ENCODE results near the gene C18orf63.

Gene C18orf63

GRCh38 chr18:74342416-74343043, 26.9 kb downstream of the C18orf63 start:
- H3K36me3 Mint-ChIP-seq (ENCODE audit: low read depth), result no peaks in the 10 kb centered on the region
- H3K4me3 Mint-ChIP-seq, result no peak overlapping the region
- peak; percentile 78 to 87 (median 79) for TF ChIP-seq CTCF (IDR thresholded peaks at IDR 0.05; ENCODE audit: unreplicated experiment in 3 of 3)
- peaks cover 4% of the 10 kb centered on the region for H3K4me1 Mint-ChIP-seq
- no peaks in the 10 kb centered on the region for H3K9me3 Mint-ChIP-seq
- H3K27me3 Mint-ChIP-seq (ENCODE audit: low read depth), result no peaks in the 10 kb centered on the region
- H3K27ac Mint-ChIP-seq, result peak overlapping the region in 2 of 3 experiments; percentile 8 to 19

- no peaks in the 10 kb centered on the region for H3K9me3 Mint-ChIP-seq
- H3K27ac Mint-ChIP-seq, result no peak overlapping the region
- no peak for TF ChIP-seq CTCF (IDR thresholded peaks at IDR 0.05; ENCODE audit: unreplicated experiment in 3 of 3)
- no peaks in the 10 kb centered on the region for H3K36me3 Mint-ChIP-seq (ENCODE audit: low read depth)
- no peak overlapping the region for H3K4me3 Mint-ChIP-seq
- no peaks in the 10 kb centered on the region for H3K27me3 Mint-ChIP-seq (ENCODE audit: low read depth)
- peaks cover 4% of the 10 kb centered on the region for H3K4me1 Mint-ChIP-seq
These were observed 30.6 kb downstream of the C18orf63 start for GRCh38 chr18:74346206-74346605.

- TF ChIP-seq CTCF (IDR thresholded peaks at IDR 0.05; ENCODE audit: unreplicated experiment in 3 of 3), result no peak
- H3K4me1 Mint-ChIP-seq, result no peaks in the 10 kb centered on the region
- H3K4me3 Mint-ChIP-seq, result no peak overlapping the region
- no peaks in the 10 kb centered on the region for H3K27me3 Mint-ChIP-seq (ENCODE audit: low read depth)
- H3K9me3 Mint-ChIP-seq, result no peaks in the 10 kb centered on the region
- H3K36me3 Mint-ChIP-seq (ENCODE audit: low read depth), result no peaks in the 10 kb centered on the region
- no peak overlapping the region for H3K27ac Mint-ChIP-seq
These were observed 32.9 kb downstream of the C18orf63 start for GRCh38 chr18:74348581-74348980.

GRCh38 chr18:74351354-74351753, 35.7 kb downstream of the C18orf63 start:
- Mint-ChIP-seq H3K27me3 (ENCODE audit: low read depth) (no peaks in the 10 kb centered on the region), H3K4me3 (no peak overlapping the region), H3K36me3 (ENCODE audit: low read depth) (no peaks in the 10 kb centered on the region), H3K27ac (no peak overlapping the region), H3K4me1 (no peaks in the 10 kb centered on the region), H3K9me3 (no peaks in the 10 kb centered on the region)
- no peak for TF ChIP-seq CTCF (IDR thresholded peaks at IDR 0.05; ENCODE audit: unreplicated experiment in 3 of 3)

DNA sequence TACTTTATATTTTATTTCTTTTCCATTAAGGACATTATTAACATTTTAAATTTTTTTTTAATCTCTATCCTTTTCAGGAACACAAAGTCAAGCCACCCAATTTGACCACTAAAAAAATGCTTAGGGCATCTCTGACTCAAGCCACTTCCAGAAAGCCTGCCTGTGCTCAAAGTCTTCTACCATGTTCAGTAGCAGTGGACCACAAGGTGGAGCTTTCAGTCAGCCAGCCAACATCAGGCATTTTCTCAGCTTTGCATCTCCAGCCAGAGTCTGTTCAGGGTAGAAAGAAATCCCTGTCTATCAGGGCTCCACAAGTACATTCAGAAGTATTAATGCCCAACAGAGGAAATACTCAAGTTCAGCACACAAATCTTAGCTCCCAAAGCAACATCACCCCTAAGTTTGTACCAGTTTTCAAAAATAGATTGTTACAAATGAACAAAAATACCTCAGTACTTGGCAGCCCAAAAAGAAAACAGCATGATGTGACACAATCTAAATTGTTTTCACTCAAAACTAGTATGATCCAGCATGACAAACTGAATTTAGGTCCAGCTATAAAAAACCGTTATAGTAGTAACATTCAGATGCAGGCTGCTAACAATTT, 37.6 kb downstream of the C18orf63 start:
- TF ChIP-seq CTCF (IDR thresholded peaks at IDR 0.05; ENCODE audit: unreplicated experiment in 3 of 3), result peak; percentile 65 to 80 (median 75)
- H3K27me3 Mint-ChIP-seq (ENCODE audit: low read depth), result no peaks in the 10 kb centered on the region
- H3K4me3 Mint-ChIP-seq, result no peak overlapping the region
- no peak overlapping the region for H3K27ac Mint-ChIP-seq
- H3K36me3 Mint-ChIP-seq (ENCODE audit: low read depth), result no peaks in the 10 kb centered on the region
- H3K9me3 Mint-ChIP-seq, result no peaks in the 10 kb centered on the region
- no peaks in the 10 kb centered on the region for H3K4me1 Mint-ChIP-seq

DNA sequence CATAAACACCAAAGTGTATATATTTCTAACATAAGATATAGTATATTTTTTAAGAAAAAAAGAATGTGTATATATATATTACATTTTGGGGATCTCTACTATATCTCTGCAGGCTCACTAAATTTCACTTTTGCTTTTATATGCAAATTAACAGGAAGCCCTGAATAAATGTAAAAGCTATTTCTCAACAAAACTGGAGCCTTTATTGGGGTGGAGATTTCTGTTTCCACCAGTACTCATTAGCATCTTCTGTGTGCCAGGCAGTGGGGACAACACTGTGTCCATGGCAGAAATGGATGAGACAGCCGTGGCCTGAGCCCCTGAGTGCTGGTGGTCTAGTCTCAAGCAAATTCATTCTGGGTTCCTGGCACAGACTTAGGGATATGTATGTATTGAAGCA, 41.3 kb downstream of the C18orf63 start:
- H3K36me3 Mint-ChIP-seq (ENCODE audit: low read depth), result no peaks in the 10 kb centered on the region

More for the DNA sequence above, 41.3 kb downstream of the C18orf63 start:
- H3K4me1 Mint-ChIP-seq, result no peaks in the 10 kb centered on the region
- no peak for TF ChIP-seq CTCF (IDR thresholded peaks at IDR 0.05; ENCODE audit: unreplicated experiment in 3 of 3)
- H3K27me3 Mint-ChIP-seq (ENCODE audit: low read depth), result peaks cover 4% of the 10 kb centered on the region
- H3K9me3 Mint-ChIP-seq, result peaks cover 4% of the 10 kb centered on the region
- no peak overlapping the region for H3K27ac Mint-ChIP-seq
- H3K4me3 Mint-ChIP-seq, result no peak overlapping the region
